Medulla oblongata (tissue), 1 donor: Measurements from ENCODE around the gene GAL3ST3.
A peak's percentile ranks its signal among the peaks of the same experiment; 100 is the strongest.
"Not testable (repeated sequence)": the region's sequence is repeated elsewhere in the genome, so short reads cannot be mapped to it uniquely, and the experiment has no call there.

Experiments
- DNase-seq: peaks from one replicate; pipeline ENCODE4 v3.0.0-alpha.2; 2015; ENCODE audit errors: extremely low spot score

The GAL3ST3 gene

DNA sequence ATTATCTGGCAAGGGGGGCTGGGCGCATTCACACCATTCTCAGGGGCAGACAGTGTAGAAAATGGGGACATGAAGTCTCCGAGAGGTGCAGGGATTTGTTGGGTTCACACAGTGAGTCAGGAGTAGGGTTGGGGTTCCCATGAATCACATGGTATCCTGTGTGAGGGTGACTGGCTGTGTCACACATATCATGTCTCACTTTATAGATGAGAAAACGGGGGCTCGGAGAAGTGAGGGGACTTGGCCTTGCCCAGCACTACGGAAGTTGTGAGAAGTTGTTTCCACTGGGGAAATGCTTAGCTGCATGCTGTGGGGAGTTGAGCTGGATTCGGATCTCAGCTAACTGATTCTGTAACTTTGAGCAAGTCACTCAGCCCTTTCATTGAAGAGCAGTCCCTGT, 4.2 kb downstream of the GAL3ST3 start:
- DNase-seq = no peak

DNA sequence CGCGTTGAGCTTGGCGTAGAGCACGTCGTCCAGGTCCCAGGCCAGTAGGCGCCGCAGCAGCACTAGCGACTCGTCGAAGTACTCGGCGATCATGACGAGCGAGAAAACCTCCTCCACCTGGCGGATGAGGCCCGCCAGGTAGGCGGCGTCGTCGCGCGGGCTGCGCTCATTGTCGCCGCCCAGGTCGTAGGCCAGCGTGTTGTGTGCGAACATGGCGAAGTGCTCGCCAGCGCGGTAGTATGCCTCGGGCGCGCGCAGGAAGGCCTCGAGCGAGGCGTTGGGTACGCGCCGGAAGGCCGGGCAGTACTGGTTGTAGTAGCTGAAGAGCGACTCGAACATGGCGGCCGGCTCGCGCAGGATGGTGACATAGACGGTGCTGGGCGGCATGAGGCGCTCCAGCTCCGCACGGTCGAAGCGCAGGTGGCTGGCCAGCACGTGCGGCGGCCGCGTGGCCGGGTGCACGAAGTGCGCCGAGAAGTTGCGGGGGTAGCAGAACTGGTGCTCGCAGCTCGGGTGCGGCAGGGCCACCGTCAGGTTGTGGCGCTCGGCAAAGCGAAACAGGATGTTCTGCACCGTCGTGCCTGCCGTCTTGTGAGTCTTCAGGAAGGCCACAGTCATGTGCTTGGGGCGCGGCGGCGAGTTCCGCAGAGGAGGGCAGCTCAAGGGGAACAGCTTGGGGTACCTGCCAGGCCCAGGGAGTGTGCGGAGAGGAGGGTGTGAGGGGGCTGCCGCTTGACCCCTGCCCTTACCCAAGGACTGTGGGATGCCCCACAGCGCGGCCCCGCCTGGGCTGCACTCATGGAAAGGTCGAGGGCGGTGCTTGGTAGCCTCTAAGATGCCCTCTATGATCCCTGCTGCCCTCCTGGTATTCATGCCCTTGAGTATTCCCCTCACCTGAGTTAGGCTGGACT, 5.7 kb downstream of the GAL3ST3 start:
- DNase-seq = no peak

DNA sequence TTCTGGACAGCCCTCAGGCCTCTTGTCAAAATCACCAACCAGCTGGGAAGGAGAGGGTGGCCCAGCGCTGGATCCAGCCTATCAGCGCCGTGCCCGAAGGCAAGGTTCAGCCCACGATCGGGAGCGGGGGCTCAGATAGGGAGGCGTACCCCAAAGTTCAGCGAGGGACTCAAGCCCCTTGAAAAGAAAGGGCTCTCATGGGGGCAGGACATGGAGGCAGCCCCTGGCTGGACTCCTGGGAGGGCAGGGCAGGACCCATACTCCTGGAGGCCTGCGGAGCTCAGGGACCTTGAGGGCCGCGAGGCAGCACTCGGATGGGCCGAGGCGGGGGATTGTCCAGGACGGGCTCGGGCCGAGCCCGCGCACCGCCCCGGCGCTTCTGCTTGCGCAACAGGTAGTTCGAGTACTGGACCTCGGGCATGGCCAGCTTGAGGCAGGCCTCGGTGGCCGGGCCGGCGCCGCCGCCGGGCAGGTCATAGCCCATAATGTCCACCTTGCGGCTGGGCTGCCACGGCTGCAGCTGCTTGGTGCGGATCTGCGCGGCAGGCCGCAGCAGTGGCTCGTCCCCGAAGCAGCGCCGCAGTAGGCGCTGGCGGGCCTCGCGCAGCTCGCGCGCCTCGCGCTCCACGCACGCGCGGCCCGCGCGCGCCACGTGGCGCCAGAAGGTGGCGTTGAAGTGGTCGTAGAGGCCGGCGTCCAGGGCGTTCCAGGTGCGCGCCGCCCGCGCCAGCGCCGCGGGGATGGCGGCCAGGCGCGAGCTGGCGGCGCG, 6.5 kb downstream of the GAL3ST3 start:
- no peak for DNase-seq

DNA sequence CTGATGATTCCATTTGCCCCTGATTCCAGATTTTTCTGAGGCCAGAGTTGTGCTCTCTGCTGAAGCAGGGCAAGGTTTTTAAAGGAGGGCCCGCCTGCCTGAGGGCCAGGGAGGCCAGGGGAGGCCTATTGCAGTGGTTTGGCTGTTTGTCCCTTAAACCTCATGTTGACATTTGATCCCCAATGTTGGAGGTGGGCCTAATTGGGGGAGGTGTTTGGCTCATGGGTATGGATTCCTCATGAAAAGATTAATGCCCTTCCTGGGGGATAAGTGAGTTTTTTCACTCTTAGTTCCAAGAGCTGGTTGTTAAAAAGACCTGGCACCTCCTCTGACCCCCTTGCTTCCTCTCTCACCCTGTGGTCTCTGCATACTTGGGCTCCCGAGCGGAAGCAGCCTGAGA, 9.2 kb downstream of the GAL3ST3 start:
- DNase-seq = no peak

DNA sequence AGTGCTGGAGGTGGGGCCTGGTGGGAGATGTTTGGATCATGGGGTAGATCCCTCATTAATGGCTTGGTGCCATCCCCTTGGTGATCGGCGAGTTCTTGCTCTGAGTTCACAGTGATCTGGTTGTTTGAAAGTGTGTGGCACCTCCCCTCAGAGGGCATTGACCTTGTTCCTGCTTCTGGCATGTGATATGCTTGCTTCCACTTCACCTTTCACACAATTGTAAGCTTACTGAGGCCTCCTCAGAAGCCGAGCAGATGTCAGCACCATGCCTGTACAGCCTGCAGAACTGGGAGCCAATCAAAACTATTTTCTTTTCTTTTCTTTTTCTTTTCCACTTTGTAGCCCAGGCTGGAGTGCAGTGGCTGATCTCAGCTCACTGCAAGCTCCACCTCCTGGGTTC, 11.6 kb downstream of the GAL3ST3 start:
- DNase-seq = no peak

DNA sequence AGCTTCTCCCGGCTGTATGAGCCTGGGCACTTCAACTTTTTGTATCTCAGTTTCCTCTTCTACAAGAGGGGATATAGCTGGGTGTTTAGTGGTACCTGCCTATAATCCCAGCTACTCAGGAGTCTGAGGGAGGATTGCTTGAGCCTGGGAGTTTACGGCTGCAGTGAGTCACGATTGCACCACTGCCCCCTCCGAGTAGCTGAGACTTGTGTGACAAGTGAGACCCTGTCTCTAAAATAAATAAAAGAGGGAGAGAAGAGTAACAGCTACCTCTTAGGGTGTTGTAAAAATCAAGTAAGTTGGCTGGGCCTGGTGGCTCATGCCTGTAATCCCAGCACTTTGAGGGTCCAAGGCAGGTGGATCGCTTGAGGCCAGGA, 12.6 kb downstream of the GAL3ST3 start:
- DNase-seq = no peak

DNA sequence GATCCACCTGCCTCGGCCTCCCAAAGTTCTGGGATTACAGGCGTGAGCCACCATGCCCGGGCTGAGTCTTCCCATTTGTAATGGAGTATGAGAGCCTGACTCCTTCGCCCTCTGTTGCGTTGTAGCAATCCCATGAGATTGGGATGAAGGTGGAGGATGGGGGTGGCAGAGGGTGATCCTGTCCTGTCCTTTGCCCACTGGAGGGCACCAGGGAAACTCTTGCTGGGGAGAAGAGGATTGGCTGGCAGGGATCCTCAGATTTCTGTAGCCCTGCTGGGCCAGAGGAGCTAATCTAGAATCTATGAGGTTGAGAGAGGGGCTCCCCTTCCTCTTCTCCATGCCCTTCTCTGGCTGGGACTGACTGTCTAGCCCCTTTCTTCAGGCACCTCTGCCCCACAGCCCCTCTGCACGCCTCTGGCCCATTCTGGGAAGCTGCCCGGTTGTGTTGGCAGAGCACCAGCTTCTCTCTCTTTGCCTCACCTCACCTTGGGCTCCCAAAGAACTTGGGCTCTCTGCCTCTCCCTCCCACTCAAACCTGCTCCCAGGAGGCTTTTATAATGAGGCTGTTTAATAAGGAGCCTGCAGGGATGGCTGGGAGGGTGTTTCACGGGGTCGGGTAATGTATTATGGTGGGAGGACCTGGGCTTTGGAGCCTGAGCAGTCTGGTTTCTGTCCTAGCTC, 13.2 kb downstream of the GAL3ST3 start:
- DNase-seq = no peak

DNA sequence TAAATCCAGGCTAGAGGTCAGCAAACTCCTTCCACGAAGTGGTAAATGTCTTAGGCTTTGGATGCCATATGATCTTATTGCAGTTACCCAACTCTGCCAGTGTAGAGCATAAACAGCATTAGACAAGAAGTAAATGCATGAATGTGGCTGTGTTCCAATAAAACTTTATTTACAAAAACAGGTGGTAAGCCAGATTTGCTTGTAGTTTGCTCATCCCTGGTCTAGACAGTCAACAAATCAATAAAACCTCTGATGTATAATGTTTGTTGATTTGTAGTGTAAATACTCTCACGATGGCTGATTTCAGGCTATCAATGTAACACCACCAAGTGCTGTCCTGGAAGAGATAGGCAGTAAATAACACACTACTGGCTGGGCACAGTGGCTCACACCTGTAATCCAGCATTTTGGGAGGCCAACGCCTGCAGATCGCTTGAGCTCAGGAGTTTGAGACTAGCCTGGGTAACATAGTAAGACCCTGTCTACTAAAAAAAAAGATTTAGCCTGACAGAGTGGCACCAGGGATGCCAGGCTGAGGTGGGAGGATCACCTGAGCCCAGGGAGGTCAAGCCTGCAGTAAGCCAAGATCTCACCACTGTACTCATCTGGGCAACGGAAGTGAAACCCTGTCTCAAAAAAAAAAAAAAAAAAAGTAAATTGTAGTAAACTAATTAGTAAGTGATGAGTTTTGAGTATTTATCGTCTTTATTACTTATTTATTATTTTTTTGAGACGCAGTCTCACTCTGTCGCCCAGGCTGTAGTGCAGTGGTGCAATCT, 15.8 kb downstream of the GAL3ST3 start:
- DNase-seq = no peak

DNA sequence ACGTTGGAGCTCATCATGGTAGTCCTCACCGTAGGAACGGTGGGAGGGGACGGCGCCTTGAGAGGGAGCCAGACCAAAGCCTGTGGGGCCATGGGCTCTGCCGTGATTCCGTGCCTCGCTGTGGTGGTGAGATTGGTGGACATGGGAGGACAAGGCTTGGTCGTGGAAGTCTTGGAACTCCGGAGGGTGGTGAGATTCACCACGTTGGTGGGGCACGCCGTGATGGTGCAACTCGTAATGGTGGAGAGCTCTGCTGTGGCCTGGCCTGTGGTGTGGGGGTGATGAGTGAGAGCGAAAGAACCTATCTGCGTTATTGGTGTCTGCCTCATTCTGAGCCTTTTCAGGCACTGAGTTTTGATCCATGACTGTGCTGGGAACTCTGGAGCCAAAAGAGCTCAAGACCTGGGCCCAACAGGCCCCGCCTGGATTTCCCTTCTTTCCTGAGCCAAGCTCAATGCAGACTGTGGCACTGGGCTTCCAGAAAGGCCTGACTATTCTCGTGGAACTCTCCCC, 22.9 kb downstream of the GAL3ST3 start, which contains the start of gene CATSPER1:
CATSPER1 (minus strand) TSS at position 463 of the 513 bp plus-strand sequence; CDS start at position 363, 100 bp downstream.
- DNase-seq = no peak

DNA sequence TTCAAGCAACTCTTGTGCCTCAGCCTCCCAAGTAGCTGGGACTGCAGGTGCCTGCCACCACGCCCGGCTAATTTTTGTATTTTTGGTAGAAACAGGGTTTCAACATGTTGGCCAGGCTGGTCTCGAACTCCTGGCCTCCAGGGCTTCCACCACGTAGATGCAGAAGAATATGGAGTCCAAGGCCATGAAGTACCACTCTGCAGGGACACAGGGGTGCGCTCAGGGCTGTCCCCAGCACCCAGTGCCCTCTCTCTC, 25.8 kb downstream of the GAL3ST3 start:
- not testable (repeated sequence) for DNase-seq

DNA sequence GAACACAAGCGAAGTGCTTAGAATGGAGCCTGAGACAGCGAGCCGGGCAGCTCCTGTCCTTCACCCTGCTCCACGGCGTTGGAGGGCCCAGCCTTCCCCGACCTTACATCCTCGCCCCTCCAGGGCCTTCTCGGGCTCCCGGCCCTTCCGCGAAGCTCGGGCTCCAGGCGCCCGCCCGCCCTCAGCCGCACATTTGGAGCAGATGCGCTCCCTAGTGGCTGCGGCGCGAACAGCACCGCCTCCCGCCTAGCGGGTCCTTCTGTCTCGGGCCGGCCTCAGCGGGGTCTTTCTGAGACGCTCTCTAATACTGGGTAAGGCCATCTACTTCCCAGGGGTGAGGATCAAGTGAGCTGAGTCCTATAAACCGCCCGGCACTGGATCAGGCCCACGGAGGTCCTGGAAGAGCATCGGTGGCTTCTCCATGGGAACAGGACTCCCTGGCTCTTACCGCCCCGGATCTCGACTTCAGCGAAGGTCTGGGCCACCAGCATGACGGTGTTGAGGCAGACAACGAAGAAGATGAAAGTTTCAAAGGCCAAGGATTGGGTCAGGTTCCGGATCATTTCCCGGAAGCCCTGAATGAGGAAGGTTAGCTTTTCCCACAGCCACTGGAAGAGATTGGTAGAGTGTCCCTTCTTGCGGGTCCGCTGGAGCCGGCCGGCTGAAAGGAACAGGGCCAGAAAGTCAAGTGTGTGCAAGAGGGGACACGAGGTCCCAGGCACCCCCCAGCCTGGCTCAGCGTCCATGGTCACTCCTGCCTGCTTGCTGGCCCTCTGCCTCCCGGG, 26.4 kb downstream of the GAL3ST3 start:
- DNase-seq = peak; percentile 64

DNA sequence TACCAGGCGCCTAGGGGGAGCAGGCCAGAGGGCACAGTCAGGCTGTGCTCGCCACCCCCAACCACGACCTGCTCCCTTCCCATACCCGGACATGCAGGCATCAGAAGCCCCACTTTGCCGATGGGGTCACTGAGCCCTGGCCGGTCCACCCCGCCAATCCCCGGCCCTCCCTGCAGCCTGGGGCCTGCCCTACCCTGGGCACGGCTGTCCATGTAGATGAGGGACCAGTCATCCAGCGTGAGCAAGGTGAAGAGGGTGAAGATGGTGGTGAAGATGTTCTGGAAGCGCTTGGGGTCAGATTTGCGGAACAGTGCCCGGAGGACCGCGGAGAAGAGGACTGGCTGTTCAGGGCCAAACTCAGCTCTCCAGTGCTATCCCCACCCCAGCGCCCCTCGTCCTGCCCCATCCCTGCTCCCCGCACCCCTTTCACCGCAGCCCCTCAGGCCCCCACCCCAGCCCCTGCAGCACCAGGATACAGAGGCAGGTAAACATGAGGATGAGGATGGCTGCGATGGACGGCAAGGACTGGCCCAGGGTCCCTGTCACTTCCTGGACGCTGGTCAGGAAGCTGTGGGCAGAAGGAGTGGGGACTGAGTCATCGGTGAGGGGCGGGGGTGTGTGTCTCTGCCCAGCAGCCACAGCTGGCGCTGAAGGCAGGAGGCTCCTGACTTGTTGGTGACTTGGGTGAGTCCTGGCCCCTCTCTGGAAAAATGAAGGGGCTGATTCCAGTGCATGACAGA, 28.2 kb downstream of the GAL3ST3 start:
- no peak for DNase-seq

DNA sequence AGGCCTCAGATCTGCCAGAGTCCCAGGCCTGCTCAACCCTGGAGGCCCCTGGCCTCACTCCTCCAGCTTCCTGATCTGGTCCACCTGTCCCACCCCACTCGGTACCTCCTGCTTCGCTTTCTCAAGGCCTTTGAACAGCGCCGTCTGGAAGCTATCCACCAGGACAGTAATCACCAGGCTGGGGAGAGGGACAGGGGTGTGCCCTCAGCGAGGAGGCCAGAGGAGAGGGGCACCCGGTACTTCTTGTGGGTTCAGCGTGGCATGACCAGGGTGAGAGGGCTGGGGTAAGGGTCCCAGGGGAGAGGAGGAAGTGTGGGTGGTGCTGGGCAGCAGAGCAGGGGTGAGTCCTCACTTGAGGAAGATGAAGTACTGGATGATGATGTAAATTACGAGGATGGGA, 28.7 kb downstream of the GAL3ST3 start:
- DNase-seq = no peak

DNA sequence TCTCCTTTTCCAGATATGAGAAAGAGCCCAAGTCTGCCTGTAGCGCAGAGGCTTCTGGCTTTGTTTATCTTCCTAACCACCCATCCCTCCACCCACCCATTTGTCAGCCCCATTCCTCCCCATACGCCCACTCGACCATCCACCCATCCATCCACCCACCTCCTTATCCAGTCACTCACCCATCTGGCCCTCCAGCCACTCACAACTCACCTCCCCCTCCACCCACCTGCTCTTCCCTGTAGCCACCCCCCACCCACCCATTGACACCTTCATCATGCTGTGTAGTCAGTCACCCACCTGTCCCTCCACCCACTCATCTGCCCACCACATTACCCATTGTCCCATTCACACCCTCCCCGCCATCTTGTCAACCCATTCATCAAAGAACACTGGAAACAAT, 31.6 kb downstream of the GAL3ST3 start:
- no peak for DNase-seq

DNA sequence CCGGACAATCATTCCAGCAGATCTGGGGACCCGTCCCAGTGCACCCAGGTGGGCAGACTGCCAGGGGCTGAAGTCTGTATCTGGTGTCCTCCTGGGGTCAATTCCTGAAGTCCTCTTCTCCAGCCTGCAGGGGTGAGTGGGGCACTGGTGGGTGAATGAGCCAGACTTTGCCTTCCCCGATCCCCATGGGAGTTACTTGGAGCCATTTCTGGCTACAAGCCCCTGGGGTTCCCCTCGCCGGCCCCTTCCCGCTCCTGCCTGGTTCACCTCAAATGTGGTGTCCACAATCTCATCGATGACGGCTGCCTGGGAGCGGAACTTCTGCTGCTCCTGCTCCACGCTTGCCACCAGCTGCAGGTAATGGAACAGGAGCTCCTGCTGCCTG, 32.2 kb downstream of the GAL3ST3 start:
- no peak for DNase-seq

DNA sequence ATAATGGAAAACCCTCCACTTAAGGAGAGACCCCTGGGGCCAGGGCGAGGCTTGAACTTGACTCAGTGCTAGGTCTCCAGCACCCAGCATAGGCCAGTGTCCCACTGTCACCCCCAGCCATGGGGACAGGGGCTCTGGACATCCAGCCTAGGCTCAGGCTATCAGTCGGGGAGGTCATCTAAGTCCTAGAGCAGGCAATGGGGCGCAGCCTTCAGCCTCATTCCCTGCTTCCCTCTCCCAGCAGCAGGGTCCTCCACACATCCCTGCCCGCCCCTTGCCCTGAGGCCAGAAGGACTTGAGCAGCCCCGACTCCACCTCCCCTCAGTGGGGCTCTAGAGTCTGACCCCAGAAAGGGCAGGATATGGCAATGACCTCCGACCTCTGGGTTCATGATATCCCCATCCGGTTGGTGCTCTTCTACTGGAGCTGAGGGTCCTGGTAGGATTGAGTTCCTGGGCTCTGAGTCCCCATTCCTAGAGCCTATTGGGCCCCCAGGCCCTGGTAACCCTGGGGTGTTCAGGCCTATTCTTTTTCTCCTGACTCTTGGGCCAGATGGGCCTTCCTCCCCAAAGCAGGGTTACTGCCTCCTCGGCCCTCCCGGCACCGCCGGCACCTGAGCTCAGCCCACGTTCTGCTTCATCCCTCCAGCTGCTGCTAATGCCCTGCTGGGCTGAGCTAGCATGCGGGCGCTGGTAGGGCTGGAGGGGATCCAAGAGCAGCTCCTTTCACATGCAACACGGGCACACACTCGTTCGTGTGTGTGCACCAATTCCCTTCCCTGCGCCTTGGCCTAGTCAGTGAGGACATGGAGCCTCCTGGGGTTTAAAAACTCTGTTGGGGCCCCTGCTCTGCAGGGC, 32.8 kb downstream of the GAL3ST3 start:
- no peak for DNase-seq

DNA sequence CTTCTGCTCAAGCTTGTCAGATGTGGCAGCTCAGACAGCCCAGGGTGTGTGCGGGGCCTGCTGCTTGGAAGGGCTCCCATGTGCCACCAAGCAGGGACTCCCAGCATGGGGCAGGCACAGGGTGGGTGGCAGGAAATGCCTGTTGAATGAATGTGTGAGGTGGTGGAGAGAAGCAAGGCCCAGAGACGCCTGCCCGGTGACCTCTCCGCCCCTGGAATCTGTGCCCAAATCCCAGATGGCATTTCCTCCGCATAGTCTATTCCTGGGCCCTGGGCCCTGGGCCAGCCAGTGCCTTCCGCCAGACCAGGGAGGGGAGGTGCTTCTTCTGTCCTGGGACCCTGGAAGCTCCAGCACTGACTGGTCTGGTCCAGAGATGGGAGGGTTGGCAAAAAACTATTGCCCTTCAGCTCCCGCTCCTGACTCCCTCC, 33.5 kb downstream of the GAL3ST3 start:
- no peak for DNase-seq

DNA sequence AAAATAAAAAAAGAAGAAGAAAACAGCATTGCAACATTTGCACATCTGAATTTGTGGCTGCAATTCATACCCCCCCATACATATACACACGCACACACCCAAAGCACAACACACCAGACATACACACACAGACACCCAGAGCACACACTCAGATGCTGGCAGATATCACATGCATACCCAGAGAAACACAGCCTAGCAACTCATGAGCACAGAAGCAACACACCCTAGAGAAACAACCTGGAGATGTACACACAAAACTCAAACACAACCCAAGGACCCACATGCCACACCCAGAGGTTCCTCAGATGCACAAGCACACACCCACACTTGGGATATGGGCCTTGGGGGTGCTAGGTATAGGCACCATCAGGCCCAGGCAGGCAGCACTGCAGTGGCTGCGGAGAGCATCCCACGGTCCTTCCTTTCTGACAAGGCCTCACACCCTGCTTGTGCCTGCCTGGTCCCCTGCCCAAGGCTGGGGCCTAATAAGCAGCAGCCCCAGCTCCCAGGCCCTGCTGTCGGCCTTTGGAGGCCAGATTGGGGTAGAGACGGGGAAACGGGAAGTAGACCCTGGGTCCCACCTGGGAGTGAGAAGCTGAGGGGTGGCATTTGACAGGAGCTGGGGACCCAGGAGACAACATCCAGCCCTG, 34.0 kb downstream of the GAL3ST3 start:
- DNase-seq = no peak

DNA sequence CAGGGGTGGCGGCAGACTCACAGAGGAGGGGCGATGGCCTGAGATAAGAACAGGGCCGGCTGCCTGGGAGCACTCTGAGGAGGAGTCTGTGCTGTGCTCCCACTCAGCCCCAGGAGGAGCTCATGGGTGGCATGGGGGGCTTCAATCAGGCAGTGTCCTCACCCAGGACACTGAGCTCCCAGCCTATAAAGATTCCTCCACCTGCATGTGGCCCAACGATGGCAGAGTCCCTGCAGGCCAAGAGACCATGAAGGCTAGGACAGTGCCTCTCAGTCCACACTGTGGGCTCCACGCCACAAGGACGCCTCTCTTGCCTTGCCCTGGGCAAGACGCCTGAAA, 35.2 kb downstream of the GAL3ST3 start:
- no peak for DNase-seq
